Esophagus squamous epithelium (tissue), 5 donors: ENCODE data around the gene TSPAN31. TPM values are rescaled to one million over a fixed set of nuclear protein-coding genes. Genes with fewer than 3 reads are reported as not detected.
A peak's percentile ranks its signal among the peaks of the same experiment; 100 is the strongest.

Experiments used
- DNase-seq: peaks from one replicate; lab custom pipeline; 2025; lab: John Stamatoyannopoulos, UW
- H3K27ac ChIP-seq, 4 donors: fragments of 200-600 bp; sonication (generic); one replicate each; pipeline ENCODE4 v1.5.1; 2016 to 2019; ENCODE audit warnings: mild to moderate bottlenecking in 1 of 4
- H3K27me3 ChIP-seq, 4 donors: fragments of 200-600 bp; sonication (generic); 1 replicate in 3 of 4; 2 replicates in 1 of 4; pipeline versions ENCODE4 v1.5.1 to v1.6.0; 2017 to 2021; ENCODE audit warnings: antibody characterized with exemption in 1 of 4
- H3K36me3 ChIP-seq, 3 donors: fragments of 200-600 bp; sonication (generic); one replicate each; pipeline ENCODE4 v1.5.1; 2016 to 2019
- H3K4me1 ChIP-seq, 3 donors: fragments of 200-600 bp; sonication (generic); one replicate each; pipeline ENCODE4 v1.5.1; 2017 to 2019
- H3K4me3 ChIP-seq, 4 donors: fragments of 200-600 bp; sonication (generic); 1 replicate in 3 of 4; 2 replicates in 1 of 4; pipeline ENCODE4 v1.5.1; 2016 to 2019; ENCODE audit warnings: mild to moderate bottlenecking in 2 of 4, moderate library complexity in 1 of 4
- H3K9me3 ChIP-seq, 3 donors: fragments of 200-600 bp; sonication (generic); one replicate each; pipeline ENCODE4 v1.5.1; 2016 to 2019
- POLR2A ChIP-seq, 4 donors: fragments of 450-650 bp; IDR thresholded peaks; one replicate each; pipeline ENCODE4 v1.6.1; 2017; ENCODE audit warnings: antibody characterized with exemption in 4 of 4, mild to moderate bottlenecking in 4 of 4, moderate library complexity in 3 of 4
- WGBS, 2 donors: methylation state at CpG; one replicate each; pipeline ENCODE4 v1.1.5; 2018; 5-methylcytosine and 5-hydroxymethylcytosine counted together
- intact Hi-C: fragments of 100-400 bp; cut with DNase I; formaldehyde crosslinking; loops from one replicate; pipeline ENCODE4 v1.15.0; 2022
- total RNA-seq, 4 donors: library from RNA; depleted of rRNA; stranded (reverse); fragments of >200 nt; gene quantifications; one replicate each; pipeline ENCODE4 v1.1.0, GENCODE V29; 2016
- TF ChIP-seq, protein P1 (sequence below), 6 experiments: fragments of 450-650 bp in 4 of 6; fragments of 200-600 bp in 2 of 6; sonication (generic) in 2 of 6; IDR thresholded peaks; one replicate each; pipeline ENCODE4 v1.5.1; 2016 to 2019; ENCODE audit warnings: antibody characterized with exemption in 6 of 6, mild to moderate bottlenecking in 4 of 6, moderate library complexity in 4 of 6
- donor health status: DM: yes; HTN: yes; CAD: no.

Gene TSPAN31
- total RNA-seq, 4 donors from 2014 or later = 37.2 to 62.5 (median 40.2) TPM

DNA sequence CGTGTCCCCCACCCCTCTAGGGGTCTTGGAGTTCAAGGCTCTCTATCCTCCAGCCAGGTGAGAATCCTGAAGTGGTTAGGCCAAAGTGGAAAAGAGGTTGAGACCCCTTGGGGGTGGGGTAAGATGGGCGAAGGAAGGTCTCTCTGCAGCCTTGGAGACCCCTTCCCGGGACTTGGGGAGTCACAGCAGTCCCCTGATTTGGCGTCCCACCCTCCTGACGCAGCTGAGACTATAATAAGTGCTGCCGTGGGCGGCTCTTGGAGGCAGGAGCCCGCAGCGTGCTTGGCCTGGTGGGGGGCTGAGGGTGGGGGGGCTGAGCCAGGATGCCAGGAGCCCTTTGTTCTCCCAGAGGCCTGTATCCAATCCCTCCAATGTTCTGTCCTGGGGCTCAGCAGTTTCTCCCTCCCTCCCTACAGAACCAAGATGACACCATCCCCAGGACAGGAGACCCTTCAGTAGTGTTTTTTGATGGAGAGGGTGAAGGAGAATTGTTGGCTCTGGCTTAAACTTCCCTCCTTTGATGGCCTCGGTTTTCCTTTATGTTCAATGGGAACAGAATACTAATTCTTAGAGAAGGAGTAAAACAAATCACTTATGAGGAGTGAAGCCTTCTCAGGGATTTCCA is 4.8 kb upstream of the TSPAN31 start:
- peaks cover 0 to 9% (median 0%) of the 10 kb centered on the region in 3 donors for H3K36me3 ChIP-seq
- no peak overlapping the region for H3K4me3 ChIP-seq
- 40 to 48% methylated on average over 5 of the region's 10 CpGs for WGBS, 2 donors
- H3K27me3 ChIP-seq = peaks cover 26 to 74% (median 37%) of the 10 kb centered on the region in 4 donors
- H3K27ac ChIP-seq = no peak overlapping the region
- H3K4me1 ChIP-seq = peaks cover 25 to 60% (median 31%) of the 10 kb centered on the region in 3 donors
- intact Hi-C loops = no loop called here
- DNase-seq = no peak
- TF ChIP-seq, protein P1, sequence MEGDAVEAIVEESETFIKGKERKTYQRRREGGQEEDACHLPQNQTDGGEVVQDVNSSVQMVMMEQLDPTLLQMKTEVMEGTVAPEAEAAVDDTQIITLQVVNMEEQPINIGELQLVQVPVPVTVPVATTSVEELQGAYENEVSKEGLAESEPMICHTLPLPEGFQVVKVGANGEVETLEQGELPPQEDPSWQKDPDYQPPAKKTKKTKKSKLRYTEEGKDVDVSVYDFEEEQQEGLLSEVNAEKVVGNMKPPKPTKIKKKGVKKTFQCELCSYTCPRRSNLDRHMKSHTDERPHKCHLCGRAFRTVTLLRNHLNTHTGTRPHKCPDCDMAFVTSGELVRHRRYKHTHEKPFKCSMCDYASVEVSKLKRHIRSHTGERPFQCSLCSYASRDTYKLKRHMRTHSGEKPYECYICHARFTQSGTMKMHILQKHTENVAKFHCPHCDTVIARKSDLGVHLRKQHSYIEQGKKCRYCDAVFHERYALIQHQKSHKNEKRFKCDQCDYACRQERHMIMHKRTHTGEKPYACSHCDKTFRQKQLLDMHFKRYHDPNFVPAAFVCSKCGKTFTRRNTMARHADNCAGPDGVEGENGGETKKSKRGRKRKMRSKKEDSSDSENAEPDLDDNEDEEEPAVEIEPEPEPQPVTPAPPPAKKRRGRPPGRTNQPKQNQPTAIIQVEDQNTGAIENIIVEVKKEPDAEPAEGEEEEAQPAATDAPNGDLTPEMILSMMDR (IDR thresholded peaks at IDR 0.05) = no peak
- no peak for TF ChIP-seq POLR2A (IDR thresholded peaks at IDR 0.05)
- H3K9me3 ChIP-seq = no peaks in the 10 kb centered on the region

DNA sequence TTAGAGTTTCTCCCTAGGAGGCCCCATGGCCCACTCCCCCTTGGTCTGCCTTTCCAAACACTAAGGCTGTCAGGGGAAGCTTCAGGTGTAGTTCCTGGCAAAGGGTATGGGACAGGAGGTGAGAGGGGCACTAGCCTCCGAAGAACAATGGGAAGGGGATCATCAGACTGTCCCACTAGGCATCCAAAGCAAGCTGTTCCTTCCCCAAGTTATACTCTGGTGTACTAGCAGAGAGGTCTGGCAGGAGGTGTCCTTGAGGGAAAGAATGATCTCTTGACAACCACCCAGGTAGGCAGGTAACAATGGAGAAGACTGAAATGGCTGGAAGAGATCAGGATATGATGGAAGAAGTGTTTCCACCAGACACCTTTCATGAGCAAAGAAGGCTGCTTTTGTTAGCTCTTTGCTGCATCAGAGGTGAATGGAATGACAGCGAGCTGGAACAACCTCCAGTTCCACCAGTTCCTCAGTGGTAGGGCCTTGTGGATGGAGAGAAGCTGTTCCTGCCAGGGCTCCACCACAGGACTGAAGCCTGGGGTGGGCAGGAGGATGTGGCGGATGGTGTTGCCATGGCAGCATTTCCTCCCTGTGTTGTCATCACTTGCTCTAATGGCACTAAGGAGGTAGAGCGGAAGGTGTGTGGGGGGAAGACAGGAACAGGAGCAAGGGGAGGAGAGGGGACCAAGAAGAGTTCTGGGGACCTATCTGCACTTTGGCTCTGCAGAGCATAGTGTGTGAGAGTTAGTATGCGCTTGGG is 4.0 kb upstream of the TSPAN31 start:
- WGBS, 2 donors = 57 to 60% methylated on average over 5 of the region's 5 CpGs
- Histone ChIP-seq H3K4me3 (peak overlapping the region in 2 of 4 donors; percentile 34 to 57), H3K27ac (no peak overlapping the region), H3K9me3 (no peaks in the 10 kb centered on the region), H3K36me3 (peaks cover 0 to 9% (median 0%) of the 10 kb centered on the region in 3 donors), H3K27me3 (peaks cover 20 to 65% (median 33%) of the 10 kb centered on the region in 4 donors), H3K4me1 (peaks cover 29 to 61% (median 29%) of the 10 kb centered on the region in 3 donors)
- no peak for TF ChIP-seq POLR2A (IDR thresholded peaks at IDR 0.05)
- TF ChIP-seq, protein P1 (IDR thresholded peaks at IDR 0.05) = no peak
- no peak for DNase-seq
- intact Hi-C loops = no loop called here

DNA sequence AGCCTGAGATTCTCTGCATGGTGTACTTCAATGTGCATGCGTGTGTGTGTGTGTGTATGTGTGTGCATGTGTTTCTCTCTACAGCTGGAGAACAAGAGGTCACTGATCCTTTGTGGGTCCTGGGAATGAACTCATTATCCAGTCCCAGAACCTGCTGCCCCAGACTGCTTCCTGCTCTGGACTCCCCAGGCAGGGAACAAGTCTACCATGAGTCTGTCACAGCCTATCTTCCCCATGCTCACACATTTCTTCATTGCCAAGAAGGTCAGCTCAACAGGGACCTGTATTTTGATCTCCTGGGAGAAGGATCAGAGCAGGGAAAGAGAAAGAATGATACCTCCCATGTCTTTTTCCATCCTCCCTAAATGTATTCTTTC is 3.4 kb upstream of the TSPAN31 start:
- Histone ChIP-seq H3K4me3 (peak overlapping the region in 3 of 4 donors; percentile 23 to 57 (median 34)), H3K27ac (peak overlapping the region in 2 of 4 donors; percentile 45 to 57), H3K4me1 (peaks cover 24 to 60% (median 26%) of the 10 kb centered on the region in 3 donors)

DNA sequence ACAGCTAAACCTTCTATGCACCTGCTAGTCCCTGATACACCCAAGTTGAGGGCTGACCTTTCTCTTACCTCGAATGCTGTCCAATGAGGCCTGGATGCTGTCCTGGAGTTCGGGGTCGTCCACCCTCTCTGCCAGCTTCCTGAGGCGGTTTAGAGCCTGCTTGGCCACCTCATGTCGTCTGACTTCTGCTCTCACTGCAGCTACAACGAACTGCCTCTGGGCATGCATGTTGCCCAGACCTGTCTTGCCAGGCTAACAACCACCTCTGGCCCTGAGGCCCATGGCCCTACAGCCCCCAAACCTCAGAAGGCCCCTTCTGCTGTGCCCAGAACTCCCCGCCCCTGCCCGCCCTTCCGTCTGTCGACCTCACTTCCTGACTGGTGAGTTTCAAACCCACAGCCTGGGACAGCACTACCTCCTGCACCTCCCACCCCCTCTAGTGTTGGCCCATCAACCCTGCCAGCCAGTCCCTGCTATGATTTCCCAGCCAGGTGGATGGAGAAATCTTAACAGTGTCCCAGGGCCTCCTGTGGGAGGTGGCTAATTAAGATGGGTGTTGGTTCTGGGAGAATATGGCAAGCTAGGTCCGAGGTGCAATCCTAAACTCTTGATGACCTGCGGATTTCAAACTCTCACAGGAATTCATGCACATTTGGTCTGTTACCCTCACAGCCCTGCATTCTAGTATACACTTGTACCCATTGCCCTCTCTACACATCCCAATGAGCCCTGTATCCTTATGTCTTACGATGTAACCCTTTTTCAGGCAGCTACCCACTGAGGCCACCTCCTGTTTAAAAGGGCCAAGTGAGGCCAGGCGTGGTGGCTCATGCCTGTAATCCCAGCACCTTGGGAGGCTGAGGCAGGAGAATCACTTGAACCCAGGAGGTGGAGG is 2.7 kb upstream of the TSPAN31 start:
- 33 to 44% methylated on average over 7 to 8 of the region's 14 CpGs for WGBS, 2 donors
- Histone ChIP-seq H3K27ac (peak overlapping the region in 2 of 4 donors; percentile 45 to 57), H3K9me3 (no peaks in the 10 kb centered on the region), H3K4me1 (peaks cover 22 to 53% (median 22%) of the 10 kb centered on the region in 3 donors), H3K4me3 (peak overlapping the region in 3 of 4 donors; percentile 23 to 57 (median 34)), H3K36me3 (peaks cover 0 to 15% (median 3%) of the 10 kb centered on the region in 3 donors), H3K27me3 (peaks cover 15 to 53% (median 22%) of the 10 kb centered on the region in 4 donors)
- DNase-seq = no peak
- intact Hi-C loops = no loop called here
- TF ChIP-seq, protein P1 (IDR thresholded peaks at IDR 0.05) = peak in 4 of 6 experiments; percentile 5 to 39 (median 23)
- no peak for TF ChIP-seq POLR2A (IDR thresholded peaks at IDR 0.05)

More for the DNA sequence above, 3.4 kb upstream of the TSPAN31 start:
- no peak for DNase-seq
- WGBS, 2 donors = 38% methylated on average over 1 of the region's 1 CpG; no CpG with 5 or more reads in 1 of the 2 donors
- TF ChIP-seq POLR2A (IDR thresholded peaks at IDR 0.05) = no peak
- TF ChIP-seq, protein P1 (IDR thresholded peaks at IDR 0.05) = no peak
- intact Hi-C loops = no loop called here
- Histone ChIP-seq H3K9me3 (no peaks in the 10 kb centered on the region), H3K27me3 (peaks cover 17 to 60% (median 27%) of the 10 kb centered on the region in 4 donors), H3K36me3 (peaks cover 0 to 11% (median 0%) of the 10 kb centered on the region in 3 donors)
